SK-N-SH treated with all-trans-retinoic acid at 6 μM for 48 hours (cell line): ENCODE data around the gene CPTP.

Source experiments
- ARNTL ChIP-seq: fragments of 450-650 bp; formaldehyde crosslinking; IDR thresholded peaks from 2 replicates; pipeline ENCODE4 v1.5.0; 2020; ENCODE audit warnings: low read depth, mild to moderate bottlenecking, moderate library complexity, borderline replicate concordance
- ISL1 ChIP-seq: fragments of 250-450 bp; sonication (Bioruptor Pico); IDR thresholded peaks from 2 replicates; pipeline ENCODE4 v2.1.2; 2022; ENCODE audit warnings: mild to moderate bottlenecking, moderate library complexity
- PATZ1 ChIP-seq: fragments of 250-450 bp; sonication (Bioruptor Pico); IDR thresholded peaks from 2 replicates; pipeline ENCODE4 v1.8.0; 2020; ENCODE audit warnings: mild to moderate bottlenecking, moderate library complexity, borderline replicate concordance
- RARB ChIP-seq: fragments of 250-450 bp; sonication (Bioruptor Pico); IDR thresholded peaks from 2 replicates; pipeline ENCODE4 v1.8.0; 2021; ENCODE audit warnings: mild to moderate bottlenecking, moderate library complexity
- SNAI2 ChIP-seq: fragments of 250-450 bp; sonication (Bioruptor Pico); IDR thresholded peaks from 2 replicates; pipeline ENCODE4 v1.5.0; 2020; ENCODE audit warnings: mild to moderate bottlenecking, moderate library complexity
- TOX ChIP-seq: fragments of 250-450 bp; sonication (Bioruptor Pico); IDR thresholded peaks from 2 replicates; pipeline ENCODE4 v1.8.0; 2021; ENCODE audit warnings: mild to moderate bottlenecking, moderate library complexity, borderline replicate concordance
- ZFP30 ChIP-seq: fragments of 450-650 bp; formaldehyde crosslinking; IDR thresholded peaks from 2 replicates; pipeline ENCODE4 v1.5.0; 2022; ENCODE audit warnings: mild to moderate bottlenecking, moderate library complexity
- ZNF8 ChIP-seq: fragments of 450-650 bp; formaldehyde crosslinking; IDR thresholded peaks from 2 replicates; pipeline ENCODE4 v1.5.0; 2020; ENCODE audit warnings: mild to moderate bottlenecking, moderate library complexity

- TF ChIP-seq ISL1 (CRISPR knock-in tag) = no peak
- TF ChIP-seq RARB (CRISPR knock-in tag) = no peak
- no peak for TF ChIP-seq PATZ1 (CRISPR knock-in tag)
- TF ChIP-seq ZNF8 (CRISPR knock-in tag) = no peak
- TF ChIP-seq ARNTL (CRISPR knock-in tag) = no peak
- TF ChIP-seq SNAI2 (CRISPR knock-in tag) = no peak
- TF ChIP-seq ZFP30 (CRISPR knock-in tag) = no peak
- TF ChIP-seq TOX = no peak
Observed at GRCh38 chr1:1361982-1362423, 37.4 kb downstream of the CPTP start.
